22Rv1 (cell line): Measurements from ENCODE around the gene STAT5B.

Experiments
- H3K27ac ChIP-seq: fragments of 450-650 bp; 2 replicates; pipeline ENCODE4 v1.5.1; 2017
- ZFX ChIP-seq: fragments of 450-650 bp; IDR thresholded peaks from 2 replicates; pipeline ENCODE4 v1.6.1; 2017; ENCODE audit warnings: antibody characterized with exemption, borderline replicate concordance
- TF ChIP-seq, protein P1 (sequence below): fragments of 450-650 bp; IDR thresholded peaks from 2 replicates; pipeline ENCODE4 v1.5.1; 2017; ENCODE audit warnings: mild to moderate bottlenecking

STAT5B gene

DNA sequence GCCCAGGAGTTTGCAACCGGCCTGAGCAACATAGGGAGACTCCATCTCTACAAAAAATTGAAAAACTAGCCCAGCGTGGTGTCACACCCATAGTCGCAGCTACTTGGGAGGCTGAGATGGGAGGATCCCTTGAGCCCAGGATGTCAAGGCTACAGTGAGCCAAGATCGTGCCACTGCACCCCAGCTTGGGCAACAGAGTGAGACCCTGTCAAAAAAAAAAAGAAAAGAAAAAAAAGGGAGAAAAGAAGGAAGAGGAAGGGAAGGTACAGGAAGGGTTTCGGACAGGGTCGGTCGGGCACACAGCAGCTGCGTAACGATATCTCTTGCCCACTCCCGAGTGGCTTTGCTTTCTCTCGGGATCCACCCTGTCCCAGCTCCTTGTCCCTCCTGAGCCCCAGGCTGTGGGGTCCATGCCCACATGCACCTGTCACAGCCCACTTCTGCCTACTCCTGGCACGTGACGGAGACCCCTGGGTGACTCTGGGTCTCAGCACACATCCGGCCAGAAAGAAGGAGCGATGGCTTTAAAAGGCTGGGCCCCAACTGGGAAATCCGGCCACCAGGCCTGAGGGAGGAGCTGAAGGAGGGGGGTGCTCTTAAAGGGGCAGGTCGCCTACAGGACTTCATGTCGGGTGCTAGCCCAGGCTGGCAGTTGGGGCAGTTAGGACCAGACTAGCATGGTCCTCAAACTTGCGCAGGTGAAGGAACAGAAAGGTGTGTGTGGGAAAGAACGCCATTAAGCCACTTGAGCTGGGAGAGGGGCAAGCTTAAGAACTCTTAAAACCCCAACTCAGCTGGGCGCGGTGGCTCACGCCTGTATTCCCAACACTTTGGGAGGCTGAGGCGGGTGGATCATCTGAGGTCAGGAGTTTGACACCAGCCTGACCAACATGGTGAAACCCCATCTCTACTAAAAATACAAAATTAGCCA lies 82.0 kb downstream of the STAT5B start, which contains the start of gene GHDC:
Gene GHDC, minus strand, starts transcription at position 526 of the 931 bp plus-strand sequence. CDS start 913 bp downstream, outside the sequence.
- TF ChIP-seq, protein P1, sequence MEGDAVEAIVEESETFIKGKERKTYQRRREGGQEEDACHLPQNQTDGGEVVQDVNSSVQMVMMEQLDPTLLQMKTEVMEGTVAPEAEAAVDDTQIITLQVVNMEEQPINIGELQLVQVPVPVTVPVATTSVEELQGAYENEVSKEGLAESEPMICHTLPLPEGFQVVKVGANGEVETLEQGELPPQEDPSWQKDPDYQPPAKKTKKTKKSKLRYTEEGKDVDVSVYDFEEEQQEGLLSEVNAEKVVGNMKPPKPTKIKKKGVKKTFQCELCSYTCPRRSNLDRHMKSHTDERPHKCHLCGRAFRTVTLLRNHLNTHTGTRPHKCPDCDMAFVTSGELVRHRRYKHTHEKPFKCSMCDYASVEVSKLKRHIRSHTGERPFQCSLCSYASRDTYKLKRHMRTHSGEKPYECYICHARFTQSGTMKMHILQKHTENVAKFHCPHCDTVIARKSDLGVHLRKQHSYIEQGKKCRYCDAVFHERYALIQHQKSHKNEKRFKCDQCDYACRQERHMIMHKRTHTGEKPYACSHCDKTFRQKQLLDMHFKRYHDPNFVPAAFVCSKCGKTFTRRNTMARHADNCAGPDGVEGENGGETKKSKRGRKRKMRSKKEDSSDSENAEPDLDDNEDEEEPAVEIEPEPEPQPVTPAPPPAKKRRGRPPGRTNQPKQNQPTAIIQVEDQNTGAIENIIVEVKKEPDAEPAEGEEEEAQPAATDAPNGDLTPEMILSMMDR: no peak
- no peak for TF ChIP-seq ZFX
- peak within 1 kb of the TSS; percentile 52 for H3K27ac ChIP-seq

DNA sequence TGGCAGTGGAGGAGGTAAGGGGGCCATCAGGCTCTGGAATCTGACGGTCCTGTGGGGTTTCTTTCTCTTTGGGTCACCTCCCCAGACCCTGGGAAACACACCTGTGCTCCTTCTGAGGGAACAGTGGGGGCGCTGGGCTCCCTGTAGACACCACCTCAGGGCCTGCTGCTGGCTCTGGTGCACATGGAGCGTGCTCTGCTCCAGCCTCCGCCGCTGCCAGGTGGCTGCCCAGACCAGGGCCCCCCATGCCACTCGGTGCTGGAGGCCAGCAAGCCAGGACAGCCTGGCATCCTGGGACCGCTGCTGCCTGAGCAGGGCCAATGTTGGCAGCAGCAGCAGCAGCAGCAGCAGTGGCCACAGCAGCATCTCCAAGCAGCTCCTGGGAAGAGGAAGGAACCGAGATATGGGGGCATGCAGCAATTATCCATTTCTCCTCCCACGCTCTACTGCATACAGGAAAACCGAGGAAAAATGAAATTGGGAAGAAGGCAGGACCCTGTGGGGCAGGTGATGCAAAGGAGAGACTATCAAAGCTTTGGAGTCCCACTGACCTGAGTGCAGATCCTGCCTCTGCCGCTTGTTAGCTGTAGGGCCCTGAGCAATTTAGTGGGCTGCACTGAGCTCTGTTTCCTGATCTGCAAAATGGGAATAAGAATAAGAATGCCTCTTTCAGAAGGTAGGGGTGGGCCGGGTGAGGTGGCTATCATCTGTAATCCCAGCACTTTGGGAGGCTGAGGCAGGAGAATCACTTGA lies 82.8 kb downstream of the STAT5B start:
- peak overlapping the region; percentile 52 for H3K27ac ChIP-seq
- TF ChIP-seq ZFX: no peak
- TF ChIP-seq, protein P1: no peak

DNA sequence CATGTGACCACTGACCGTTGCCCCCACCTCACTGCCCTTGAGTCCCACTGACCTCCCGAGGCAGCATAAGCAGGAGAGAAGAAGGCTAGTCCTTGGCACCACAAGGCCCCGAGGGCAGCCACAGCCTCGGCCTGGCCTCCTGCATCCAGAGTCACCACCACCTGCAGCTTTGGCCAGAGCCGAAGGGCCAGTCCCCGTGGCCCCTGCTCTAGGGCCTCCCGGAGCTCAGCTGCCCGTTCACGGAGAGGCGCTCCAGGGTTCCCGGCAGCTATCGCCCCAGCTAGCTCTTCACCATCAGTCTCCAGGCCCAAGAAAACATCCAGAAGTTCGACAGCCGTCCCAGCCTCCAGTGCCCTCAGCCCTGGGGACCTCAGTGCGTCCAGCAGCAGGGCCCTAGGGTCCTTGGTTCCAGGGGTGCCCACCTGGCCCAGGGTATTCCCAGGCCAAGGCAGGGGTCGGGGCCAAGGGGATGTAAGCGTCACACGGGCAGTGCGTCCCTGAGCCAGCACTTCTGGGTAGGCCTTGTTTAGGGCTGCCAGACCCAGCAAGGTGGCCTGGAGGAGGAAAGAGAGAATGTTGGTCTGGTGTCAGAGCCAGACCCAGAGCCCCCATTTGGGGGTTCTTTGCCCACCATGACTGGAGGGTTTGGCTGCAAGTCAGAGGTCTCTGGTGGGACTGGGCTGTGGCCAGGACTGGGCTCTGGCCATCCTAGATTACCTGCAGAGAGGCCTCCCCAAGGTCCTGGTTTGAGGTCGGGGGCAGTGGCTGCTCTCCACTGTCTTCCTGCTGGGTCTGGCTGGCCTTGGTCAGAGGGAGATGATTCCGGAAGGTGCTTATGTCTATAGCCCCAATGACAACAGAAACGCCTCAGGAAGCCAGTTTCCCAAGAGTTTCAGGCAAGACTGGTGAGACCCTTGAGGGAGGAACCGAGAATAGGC lies 83.7 kb downstream of the STAT5B start:
- H3K27ac ChIP-seq: no peak overlapping the region
- TF ChIP-seq, protein P1: no peak
- TF ChIP-seq ZFX: no peak

DNA sequence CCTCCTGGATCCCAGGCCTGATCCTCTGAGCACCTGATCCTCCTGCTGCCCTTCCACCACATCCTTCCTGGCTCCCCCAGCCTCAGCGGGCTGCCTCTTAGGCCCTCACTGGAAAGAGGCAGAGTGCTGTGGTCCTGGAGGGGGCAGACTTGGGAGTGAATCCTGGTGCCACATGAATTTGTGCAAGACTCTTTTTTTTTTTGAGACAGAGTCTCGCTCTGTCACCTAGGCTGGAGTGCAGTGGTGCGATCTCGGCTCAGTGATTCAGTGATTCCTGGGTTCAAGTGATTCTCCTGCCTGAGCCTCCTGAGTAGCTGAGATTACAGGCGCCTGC lies 84.9 kb downstream of the STAT5B start:
- H3K27ac ChIP-seq: no peak overlapping the region
- TF ChIP-seq, protein P1: no peak
- no peak for TF ChIP-seq ZFX

DNA sequence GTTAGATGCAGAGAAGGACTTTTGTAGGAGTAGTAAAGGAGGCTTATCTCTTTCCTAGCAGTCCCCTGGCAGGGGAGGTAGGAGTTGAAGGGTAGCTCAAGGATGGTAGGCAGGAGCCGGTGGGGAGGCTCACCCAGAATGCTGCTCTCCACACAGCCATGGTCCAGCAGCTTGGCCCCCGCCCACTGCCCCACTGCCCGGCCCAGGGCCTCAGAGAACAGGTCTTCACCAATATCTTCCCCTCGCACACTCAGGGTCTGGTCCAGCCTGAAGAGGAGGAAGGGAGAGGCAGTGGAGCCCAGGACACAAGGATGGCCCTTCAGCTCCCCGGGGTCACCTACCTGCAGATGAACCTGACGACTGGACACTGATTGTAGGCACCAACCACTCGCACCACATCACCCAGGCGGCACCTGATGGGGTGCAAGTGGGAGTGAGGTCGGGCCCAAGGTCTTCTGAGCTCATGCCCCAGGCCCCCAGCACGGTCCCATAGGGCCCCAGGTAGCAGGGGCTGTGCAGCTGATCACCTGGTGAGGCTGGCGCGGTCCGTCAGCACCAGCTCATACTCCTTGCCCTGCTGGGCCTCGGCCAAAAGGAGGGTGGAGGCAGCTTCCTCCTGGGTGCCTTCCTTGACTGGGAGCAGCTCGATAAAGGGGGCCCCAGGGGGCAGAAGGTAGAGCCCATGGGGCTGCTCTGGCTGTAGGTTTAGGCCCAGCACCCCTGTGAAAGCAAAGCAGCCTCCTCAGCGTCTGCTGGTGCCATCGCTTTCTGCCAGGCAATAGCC lies 85.5 kb downstream of the STAT5B start:
- no peak overlapping the region for H3K27ac ChIP-seq
- TF ChIP-seq, protein P1: no peak
- TF ChIP-seq ZFX: no peak

DNA sequence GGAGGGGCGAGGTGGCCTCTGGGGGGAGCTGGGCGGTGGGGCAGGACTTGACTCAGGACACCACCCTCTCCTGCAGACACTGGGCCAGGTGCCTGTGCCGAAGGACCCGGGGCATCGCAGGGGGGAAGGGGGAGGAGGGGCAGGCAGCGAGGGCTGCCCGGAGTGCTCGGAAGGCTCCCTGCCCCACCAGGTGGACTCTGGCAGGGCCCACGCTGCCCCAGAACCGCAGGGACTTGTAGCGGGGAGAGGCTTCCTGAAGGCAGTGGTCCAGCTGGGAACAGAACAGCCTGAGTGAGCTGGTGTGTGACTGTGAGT lies 86.6 kb downstream of the STAT5B start:
- no peak for TF ChIP-seq ZFX
- TF ChIP-seq, protein P1: no peak
- H3K27ac ChIP-seq: no peak overlapping the region
